MM.1S (cell line): Measurements from ENCODE around the gene CALML5.
"Not testable (repeated sequence)": the region's sequence is repeated elsewhere in the genome, so short reads cannot be mapped to it uniquely, and the experiment has no call there.

Source experiments
- CTCF ChIP-seq: fragments of 300-600 bp; sonication (generic); IDR thresholded peaks from 2 replicates; pipeline ENCODE4 v1.5.1; 2016; ENCODE audit warnings: antibody characterized with exemption, low read length, mixed read lengths
- EZH2phosphoT487 ChIP-seq: fragments of 300-600 bp; sonication (generic); IDR thresholded peaks from 2 replicates; pipeline ENCODE4 v1.6.1; 2018; ENCODE audit warnings: antibody characterized with exemption, low read length

GRCh38 chr10:5475088-5475487 is 24.3 kb downstream of the CALML5 start:
- not testable (repeated sequence) for TF ChIP-seq CTCF, EZH2phosphoT487
